GM18519 (cell line): ENCODE results near the gene ZDHHC22.
A peak's percentile ranks its signal among the peaks of the same experiment; 100 is the strongest.

Source experiments
- ATAC-seq: cut with Tn5 transposase; IDR thresholded peaks from one replicate; pipeline ENCODE4 v1.9.1; 2021; ENCODE audit warnings: mild to moderate bottlenecking, moderate library complexity; ENCODE audit not compliant: unreplicated experiment, low FRiP score

ZDHHC22 gene

GRCh38 chr14:77086017-77086727 lies 55.4 kb downstream of the ZDHHC22 start:
- peak; percentile 55 for ATAC-seq

- ATAC-seq = no peak
Observed at GRCh38 chr14:77085538-77085937, 56.1 kb downstream of the ZDHHC22 start.

GRCh38 chr14:77084985-77085384 lies 56.6 kb downstream of the ZDHHC22 start:
- ATAC-seq = no peak

- no peak for ATAC-seq
Observed at GRCh38 chr14:77083082-77083481, 58.5 kb downstream of the ZDHHC22 start.

GRCh38 chr14:77082356-77082755 lies 59.2 kb downstream of the ZDHHC22 start:
- no peak for ATAC-seq
